ENCODE measurements around the gene PIGO. TPM values are rescaled to one million over a fixed set of nuclear protein-coding genes. Genes with fewer than 3 reads are reported as not detected.

PIGO gene
- total and polyA plus RNA-seq, 2 experiments from 2014 or later: 11.2 to 18.9 TPM

GRCh38 chr9:35115680-35116538 lies 19.5 kb upstream of the PIGO start, which contains the start of gene ATOSB:
ATOSB (minus strand) TSS chr9:35115862; CDS start chr9:35108274, 7,588 bp downstream.
- no peaks in the 10 kb centered on the region; the same call in 2 of the 3 replicates for H3K36me3 Mint-ChIP-seq (ENCODE audit: low read depth)
- peaks cover 9% of the 10 kb centered on the region; the same call in 1 of the 2 replicates for H3K79me2 ChIP-seq (replicated peaks; ENCODE audit: insufficient read depth)
- peak within 1 kb of the TSS; percentile 92 for H3K27ac ChIP-seq (ENCODE audit: low read depth)
- peak within 1 kb of the TSS; percentile 91 for H3K4me3 Mint-ChIP-seq
- H3K27me3 Mint-ChIP-seq (ENCODE audit: insufficient read depth, low read depth, poor library complexity): peaks cover 14% of the 10 kb centered on the region
- 0 out of 2 replicates have a peak, but pooled peaks cover 4% of the 10 kb centered on the region for H3F3A ChIP-seq (replicated peaks; ENCODE audit: low read depth)
- peak within 1 kb of the TSS; percentile 92 for H2AFZ ChIP-seq
- no peaks in the 10 kb centered on the region for H3K27me3 ChIP-seq (ENCODE audit: insufficient read depth)
- ATAC-seq (peak; percentile 58), DNase-seq (ENCODE audit: low spot score) (peak; percentile 99)
- peak within 1 kb of the TSS; percentile 71 for H3K4me3 ChIP-seq
- peaks cover 34% of the 10 kb centered on the region for H3K4me1 Mint-ChIP-seq
- peaks cover 16% of the 10 kb centered on the region for H3K4me1 ChIP-seq (ENCODE audit: insufficient read depth)
- H4K20me1 ChIP-seq (replicated peaks; ENCODE audit: insufficient read depth): no peaks in the 10 kb centered on the region
- peak within 1 kb of the TSS; percentile 88 for H3K27ac Mint-ChIP-seq
- H3K9me3 Mint-ChIP-seq: no peaks in the 10 kb centered on the region
- TF ChIP-seq ZNF331 (CRISPR knock-in tag; IDR thresholded peaks at IDR 0.05; ENCODE audit: low read depth): no peak
- TF ChIP-seq CREB1 (CRISPR knock-in tag; IDR thresholded peaks at IDR 0.05; ENCODE audit: low read depth): peak; percentile 64
- TF ChIP-seq ETS1 (IDR thresholded peaks at IDR 0.05): no peak
- peak; percentile 41; the same call in 1 of the 2 replicates for TF ChIP-seq POLR2AphosphoS5 (IDR thresholded peaks at IDR 0.05; ENCODE audit: low read depth)
- H3K36me3 ChIP-seq (ENCODE audit: insufficient read depth): no peaks in the 10 kb centered on the region
- H3K9me2 ChIP-seq (ENCODE audit: insufficient read depth): no peaks in the 10 kb centered on the region
- peak within 1 kb of the TSS; percentile 95 for H3K4me2 ChIP-seq

- Histone ChIP-seq H4K20me1 (replicated peaks; ENCODE audit: insufficient read depth) (no peaks in the 10 kb centered on the region), H3K4me2 (peak overlapping the region; percentile 94), H3K9me2 (ENCODE audit: insufficient read depth) (no peaks in the 10 kb centered on the region), H3F3A (replicated peaks; ENCODE audit: low read depth) (0 out of 2 replicates have a peak, but pooled peaks cover 7% of the 10 kb centered on the region), H2AFZ (peak overlapping the region; percentile 78; the same call in 1 of the 2 replicates), H3K79me2 (replicated peaks; ENCODE audit: insufficient read depth) (peaks cover 13% of the 10 kb centered on the region; the same call in 1 of the 2 replicates), H3K4me1 (ENCODE audit: insufficient read depth) (peaks cover 16% of the 10 kb centered on the region), H3K27ac (ENCODE audit: low read depth) (peak overlapping the region; percentile 92), H3K4me3 (peak overlapping the region; percentile 68), H3K36me3 (ENCODE audit: insufficient read depth) (no peaks in the 10 kb centered on the region), H3K27me3 (ENCODE audit: insufficient read depth) (no peaks in the 10 kb centered on the region)
- peaks cover 39% of the 10 kb centered on the region for H3K4me1 Mint-ChIP-seq
- DNase-seq (ENCODE audit: low spot score): peak; percentile 40
- no peaks in the 10 kb centered on the region for H3K9me3 Mint-ChIP-seq
- H3K36me3 Mint-ChIP-seq (ENCODE audit: low read depth): no peaks in the 10 kb centered on the region; the same call in 2 of the 3 replicates
- H3K27me3 Mint-ChIP-seq (ENCODE audit: insufficient read depth, low read depth, poor library complexity): peaks cover 14% of the 10 kb centered on the region
- no peak for ATAC-seq
- peak overlapping the region; percentile 88; the same call in 1 of the 2 replicates for H3K27ac Mint-ChIP-seq
- peak overlapping the region; percentile 91 for H3K4me3 Mint-ChIP-seq
- TF ChIP-seq NANOG (IDR thresholded peaks at IDR 0.05; ENCODE audit: borderline replicate concordance) (no peak), REST (IDR thresholded peaks at IDR 0.05; ENCODE audit: unreplicated experiment) (no peak), ETS1 (IDR thresholded peaks at IDR 0.05) (no peak), ZNF331 (CRISPR knock-in tag; IDR thresholded peaks at IDR 0.05; ENCODE audit: low read depth) (no peak), EZH2 (IDR thresholded peaks at IDR 0.05; ENCODE audit: low read depth, unreplicated experiment) (no peak), CREB1 (CRISPR knock-in tag; IDR thresholded peaks at IDR 0.05; ENCODE audit: low read depth) (no peak)
Observed at GRCh38 chr9:35114840-35115628, 18.6 kb upstream of the PIGO start.

Measured in GM23338 (cell line).